HepG2 (cell line): ENCODE data around the gene ZBTB37. TPM values are rescaled to one million over a fixed set of nuclear protein-coding genes. Genes with fewer than 3 reads are reported as not detected.
A peak's percentile ranks its signal among the peaks of the same experiment; 100 is the strongest.

ENCODE experiments used
- CAMTA2 ChIP-seq: sonication (generic); formaldehyde crosslinking; IDR thresholded peaks from 2 replicates; pipeline ENCODE4 v1.4.0; 2020; ENCODE audit warnings: mild to moderate bottlenecking, missing genetic modification reagents, borderline replicate concordance
- FOXA3 ChIP-seq: IDR thresholded peaks from 2 replicates; pipeline ENCODE4 v1.6.1; 2016; ENCODE audit warnings: missing genetic modification reagents, missing compliant biosample characterization
- HMG20B ChIP-seq: conservative IDR thresholded peaks from 2 replicates; pipeline ENCODE4 v1.6.1; 2016; ENCODE audit warnings: missing genetic modification reagents, missing compliant biosample characterization
- KLF6 ChIP-seq: IDR thresholded peaks from 2 replicates; pipeline ENCODE4 v1.8.0; 2016; ENCODE audit warnings: missing biosample characterization, missing genetic modification reagents
- NFKBIZ ChIP-seq: IDR thresholded peaks from 2 replicates; pipeline ENCODE4 v1.6.1; 2018; ENCODE audit warnings: missing genetic modification reagents, missing compliant biosample characterization
- NR2F2 ChIP-seq: IDR thresholded peaks from 2 replicates; pipeline ENCODE4 v1.6.1; 2012; ENCODE audit warnings: low read depth, inconsistent platforms, borderline replicate concordance
- RFXANK ChIP-seq: IDR thresholded peaks from 2 replicates; pipeline ENCODE4 v1.6.1; 2016
- SMARCE1 ChIP-seq: fragments of 450-650 bp; IDR thresholded peaks from 2 replicates; pipeline ENCODE4 v1.6.1; 2017; ENCODE audit warnings: borderline replicate concordance
- THAP11 ChIP-seq: IDR thresholded peaks from 2 replicates; pipeline ENCODE4 v1.6.1; 2016; ENCODE audit warnings: missing biosample characterization, missing genetic modification reagents
- TRIM24 ChIP-seq: sonication (generic); formaldehyde crosslinking; IDR thresholded peaks from 2 replicates; pipeline ENCODE4 v1.8.0; 2022; ENCODE audit warnings: mild to moderate bottlenecking, missing genetic modification reagents
- YY1 ChIP-seq: IDR thresholded peaks from 2 replicates; pipeline ENCODE4 v1.6.1; 2011; ENCODE audit warnings: low read length, low read depth, moderate library complexity, mild to moderate bottlenecking; ENCODE audit not compliant: insufficient read depth, insufficient replicate concordance
- ZFP62 ChIP-seq: sonication (generic); formaldehyde crosslinking; IDR thresholded peaks from 2 replicates; pipeline ENCODE4 v1.4.0; 2020; ENCODE audit warnings: missing genetic modification reagents
- ZNF121 ChIP-seq: sonication (generic); formaldehyde crosslinking; IDR thresholded peaks from 2 replicates; pipeline ENCODE4 v1.5.0; 2020; ENCODE audit warnings: mild to moderate bottlenecking, missing genetic modification reagents
- ZNF264 ChIP-seq: sonication (generic); formaldehyde crosslinking; IDR thresholded peaks from 2 replicates; pipeline ENCODE4 v1.4.0; 2020; ENCODE audit warnings: missing genetic modification reagents
- ZNF446 ChIP-seq: sonication (generic); formaldehyde crosslinking; IDR thresholded peaks from 2 replicates; pipeline ENCODE4 v1.5.0; 2020; ENCODE audit warnings: mild to moderate bottlenecking, missing genetic modification reagents
- ZNF460 ChIP-seq: sonication (generic); formaldehyde crosslinking; IDR thresholded peaks from 2 replicates; pipeline ENCODE4 v1.5.1; 2020; ENCODE audit warnings: missing genetic modification reagents, mild to moderate bottlenecking, borderline replicate concordance
- ZNF543 ChIP-seq: sonication (generic); formaldehyde crosslinking; IDR thresholded peaks from 2 replicates; pipeline ENCODE4 v1.4.0; 2020; ENCODE audit warnings: mild to moderate bottlenecking, missing genetic modification reagents
- ZNF713 ChIP-seq: sonication (generic); formaldehyde crosslinking; IDR thresholded peaks from 2 replicates; pipeline ENCODE4 v1.4.0; 2020; ENCODE audit warnings: mild to moderate bottlenecking, missing genetic modification reagents
- ZNF891 ChIP-seq: sonication (generic); formaldehyde crosslinking; IDR thresholded peaks from 2 replicates; pipeline ENCODE4 v1.5.0; 2020; ENCODE audit warnings: mild to moderate bottlenecking, missing genetic modification reagents
- polyA plus RNA-seq, 8 experiments: library from polyadenylated mRNA; depleted of rRNA in 3 of 8; stranded (reverse) in 7 of 8; unstranded in 1 of 8; fragments of >200 nt; fragmentation: Illumina TruSeq in 4 of 8; extraction: Trizol in 4 of 8; gene quantifications; 2 replicates each; pipeline versions ENCODE4 v1.2.1 to v1.2.3, GENCODE V29; 2011 to 2016; ENCODE audit warnings: low read depth in 4 of 8, missing spikeins in 1 of 8, mixed read lengths in 1 of 8; ENCODE audit not compliant: insufficient read depth in 1 of 8
- total RNA-seq, 5 experiments: library from RNA; depleted of rRNA; stranded (reverse); fragments of >200 nt; fragmentation: Illumina TruSeq; extraction: Trizol; gene quantifications; 2 replicates each; pipeline ENCODE4 v1.2.3, GENCODE V29; 2016; ENCODE audit warnings: low read depth in 1 of 5
- TF ChIP-seq, protein P1 (sequence below): sonication (generic); formaldehyde crosslinking; IDR thresholded peaks from 2 replicates; pipeline ENCODE4 v1.5.1; 2020; ENCODE audit warnings: missing genetic modification reagents, mild to moderate bottlenecking, borderline replicate concordance
- TF ChIP-seq, protein P2 (sequence below): sonication (generic); formaldehyde crosslinking; conservative IDR thresholded peaks from 2 replicates; pipeline ENCODE4 v1.4.0; 2020; ENCODE audit warnings: missing genetic modification reagents
- TF ChIP-seq, protein P3 (sequence below): sonication (generic); formaldehyde crosslinking; IDR thresholded peaks from 2 replicates; pipeline ENCODE4 v1.9.0; 2021; ENCODE audit warnings: mild to moderate bottlenecking, missing genetic modification reagents

Gene ZBTB37
- total and polyA plus RNA-seq, 2 of the 13 experiments (the other 11 are each of a cell fraction or from before 2014, with no cell fraction given), result 2.6 to 7.7 TPM

DNA sequence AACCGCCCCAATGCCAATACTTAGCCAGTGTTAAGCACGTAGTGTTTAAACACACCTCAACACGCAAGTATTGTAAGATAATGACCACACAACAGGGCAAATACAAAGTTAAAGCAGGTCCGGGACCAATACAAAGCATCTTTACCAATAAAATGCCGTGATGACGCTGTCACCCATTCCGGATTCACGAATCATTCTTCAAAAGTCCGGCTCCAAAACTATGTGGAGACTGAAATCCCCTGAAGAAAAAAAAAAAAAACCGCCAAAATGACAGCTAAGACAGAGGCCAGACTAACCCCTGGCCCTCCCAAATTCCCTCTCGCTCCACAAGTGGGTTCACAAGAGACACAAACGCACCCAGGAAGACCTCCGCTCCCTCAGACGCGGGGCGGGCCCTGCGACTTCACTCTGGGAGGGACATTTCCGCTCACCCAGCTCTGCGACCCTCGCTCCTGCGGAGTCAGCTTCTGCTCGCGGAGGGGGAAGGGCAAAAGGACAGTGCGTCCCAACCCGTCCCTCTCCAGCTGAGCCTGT lies 44.3 kb upstream of the ZBTB37 start (continued):
- TF ChIP-seq, protein P1, sequence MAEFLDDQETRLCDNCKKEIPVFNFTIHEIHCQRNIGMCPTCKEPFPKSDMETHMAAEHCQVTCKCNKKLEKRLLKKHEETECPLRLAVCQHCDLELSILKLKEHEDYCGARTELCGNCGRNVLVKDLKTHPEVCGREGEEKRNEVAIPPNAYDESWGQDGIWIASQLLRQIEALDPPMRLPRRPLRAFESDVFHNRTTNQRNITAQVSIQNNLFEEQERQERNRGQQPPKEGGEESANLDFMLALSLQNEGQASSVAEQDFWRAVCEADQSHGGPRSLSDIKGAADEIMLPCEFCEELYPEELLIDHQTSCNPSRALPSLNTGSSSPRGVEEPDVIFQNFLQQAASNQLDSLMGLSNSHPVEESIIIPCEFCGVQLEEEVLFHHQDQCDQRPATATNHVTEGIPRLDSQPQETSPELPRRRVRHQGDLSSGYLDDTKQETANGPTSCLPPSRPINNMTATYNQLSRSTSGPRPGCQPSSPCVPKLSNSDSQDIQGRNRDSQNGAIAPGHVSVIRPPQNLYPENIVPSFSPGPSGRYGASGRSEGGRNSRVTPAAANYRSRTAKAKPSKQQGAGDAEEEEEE, result 0 out of 2 replicates have a peak, but pooled peaks have one; percentile 3
- TF ChIP-seq YY1 (no peak), NFKBIZ (CRISPR knock-in tag) (no peak), ZNF264 (CRISPR knock-in tag) (no peak), SMARCE1 (no peak), NR2F2 (0 out of 2 replicates have a peak, but pooled peaks have one; percentile 33), ZNF446 (no peak), CAMTA2 (CRISPR knock-in tag) (no peak), THAP11 (CRISPR knock-in tag) (no peak), FOXA3 (CRISPR knock-in tag) (no peak), RFXANK (CRISPR knock-in tag) (no peak), HMG20B (no peak), ZNF543 (CRISPR knock-in tag) (no peak), ZNF891 (CRISPR knock-in tag) (0 out of 2 replicates have a peak, but pooled peaks have one; percentile 7), TRIM24 (CRISPR knock-in tag) (no peak), ZNF713 (CRISPR knock-in tag) (no peak), ZNF460 (CRISPR knock-in tag) (no peak), KLF6 (no peak), ZNF121 (CRISPR knock-in tag) (no peak), ZFP62 (CRISPR knock-in tag) (no peak)
- TF ChIP-seq, protein P2, sequence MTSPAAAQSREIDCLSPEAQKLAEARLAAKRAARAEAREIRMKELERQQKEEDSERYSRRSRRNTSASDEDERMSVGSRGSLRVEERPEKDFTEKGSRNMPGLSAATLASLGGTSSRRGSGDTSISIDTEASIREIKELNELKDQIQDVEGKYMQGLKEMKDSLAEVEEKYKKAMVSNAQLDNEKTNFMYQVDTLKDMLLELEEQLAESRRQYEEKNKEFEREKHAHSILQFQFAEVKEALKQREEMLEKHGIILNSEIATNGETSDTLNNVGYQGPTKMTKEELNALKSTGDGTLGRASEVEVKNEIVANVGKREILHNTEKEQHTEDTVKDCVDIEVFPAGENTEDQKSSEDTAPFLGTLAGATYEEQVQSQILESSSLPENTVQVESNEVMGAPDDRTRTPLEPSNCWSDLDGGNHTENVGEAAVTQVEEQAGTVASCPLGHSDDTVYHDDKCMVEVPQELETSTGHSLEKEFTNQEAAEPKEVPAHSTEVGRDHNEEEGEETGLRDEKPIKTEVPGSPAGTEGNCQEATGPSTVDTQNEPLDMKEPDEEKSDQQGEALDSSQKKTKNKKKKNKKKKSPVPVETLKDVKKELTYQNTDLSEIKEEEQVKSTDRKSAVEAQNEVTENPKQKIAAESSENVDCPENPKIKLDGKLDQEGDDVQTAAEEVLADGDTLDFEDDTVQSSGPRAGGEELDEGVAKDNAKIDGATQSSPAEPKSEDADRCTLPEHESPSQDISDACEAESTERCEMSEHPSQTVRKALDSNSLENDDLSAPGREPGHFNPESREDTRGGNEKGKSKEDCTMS (CRISPR knock-in tag), result no peak
- TF ChIP-seq, protein P3, sequence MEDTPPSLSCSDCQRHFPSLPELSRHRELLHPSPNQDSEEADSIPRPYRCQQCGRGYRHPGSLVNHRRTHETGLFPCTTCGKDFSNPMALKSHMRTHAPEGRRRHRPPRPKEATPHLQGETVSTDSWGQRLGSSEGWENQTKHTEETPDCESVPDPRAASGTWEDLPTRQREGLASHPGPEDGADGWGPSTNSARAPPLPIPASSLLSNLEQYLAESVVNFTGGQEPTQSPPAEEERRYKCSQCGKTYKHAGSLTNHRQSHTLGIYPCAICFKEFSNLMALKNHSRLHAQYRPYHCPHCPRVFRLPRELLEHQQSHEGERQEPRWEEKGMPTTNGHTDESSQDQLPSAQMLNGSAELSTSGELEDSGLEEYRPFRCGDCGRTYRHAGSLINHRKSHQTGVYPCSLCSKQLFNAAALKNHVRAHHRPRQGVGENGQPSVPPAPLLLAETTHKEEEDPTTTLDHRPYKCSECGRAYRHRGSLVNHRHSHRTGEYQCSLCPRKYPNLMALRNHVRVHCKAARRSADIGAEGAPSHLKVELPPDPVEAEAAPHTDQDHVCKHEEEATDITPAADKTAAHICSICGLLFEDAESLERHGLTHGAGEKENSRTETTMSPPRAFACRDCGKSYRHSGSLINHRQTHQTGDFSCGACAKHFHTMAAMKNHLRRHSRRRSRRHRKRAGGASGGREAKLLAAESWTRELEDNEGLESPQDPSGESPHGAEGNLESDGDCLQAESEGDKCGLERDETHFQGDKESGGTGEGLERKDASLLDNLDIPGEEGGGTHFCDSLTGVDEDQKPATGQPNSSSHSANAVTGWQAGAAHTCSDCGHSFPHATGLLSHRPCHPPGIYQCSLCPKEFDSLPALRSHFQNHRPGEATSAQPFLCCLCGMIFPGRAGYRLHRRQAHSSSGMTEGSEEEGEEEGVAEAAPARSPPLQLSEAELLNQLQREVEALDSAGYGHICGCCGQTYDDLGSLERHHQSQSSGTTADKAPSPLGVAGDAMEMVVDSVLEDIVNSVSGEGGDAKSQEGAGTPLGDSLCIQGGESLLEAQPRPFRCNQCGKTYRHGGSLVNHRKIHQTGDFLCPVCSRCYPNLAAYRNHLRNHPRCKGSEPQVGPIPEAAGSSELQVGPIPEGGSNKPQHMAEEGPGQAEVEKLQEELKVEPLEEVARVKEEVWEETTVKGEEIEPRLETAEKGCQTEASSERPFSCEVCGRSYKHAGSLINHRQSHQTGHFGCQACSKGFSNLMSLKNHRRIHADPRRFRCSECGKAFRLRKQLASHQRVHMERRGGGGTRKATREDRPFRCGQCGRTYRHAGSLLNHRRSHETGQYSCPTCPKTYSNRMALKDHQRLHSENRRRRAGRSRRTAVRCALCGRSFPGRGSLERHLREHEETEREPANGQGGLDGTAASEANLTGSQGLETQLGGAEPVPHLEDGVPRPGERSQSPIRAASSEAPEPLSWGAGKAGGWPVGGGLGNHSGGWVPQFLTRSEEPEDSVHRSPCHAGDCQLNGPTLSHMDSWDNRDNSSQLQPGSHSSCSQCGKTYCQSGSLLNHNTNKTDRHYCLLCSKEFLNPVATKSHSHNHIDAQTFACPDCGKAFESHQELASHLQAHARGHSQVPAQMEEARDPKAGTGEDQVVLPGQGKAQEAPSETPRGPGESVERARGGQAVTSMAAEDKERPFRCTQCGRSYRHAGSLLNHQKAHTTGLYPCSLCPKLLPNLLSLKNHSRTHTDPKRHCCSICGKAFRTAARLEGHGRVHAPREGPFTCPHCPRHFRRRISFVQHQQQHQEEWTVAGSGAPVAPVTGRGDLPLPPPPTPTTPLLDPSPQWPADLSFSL (CRISPR knock-in tag), result 0 out of 2 replicates have a peak, but pooled peaks have one; percentile 5
